Suppressor macrophage treated with lipopolysaccharide for 1 hour (primary cell): ENCODE data around the gene MBNL2.

Experiments
- DNase-seq, 3 donors: peaks; one replicate each; pipeline ENCODE4 v3.0.0-alpha.2; 2020 to 2022

MBNL2 gene

GRCh38 chr13:97212004-97212403 is 10.1 kb upstream of the MBNL2 start:
- DNase-seq: no peak

- DNase-seq: peak; percentile 31 to 43 (median 40)
These were observed 9.5 kb upstream of the MBNL2 start for GRCh38 chr13:97212601-97213040.

- DNase-seq: no peak
These were observed 7.2 kb upstream of the MBNL2 start for GRCh38 chr13:97214921-97215320.

- no peak for DNase-seq
These were observed 6.8 kb upstream of the MBNL2 start for GRCh38 chr13:97215325-97215724.

- DNase-seq: no peak
These were observed 2.9 kb upstream of the MBNL2 start for GRCh38 chr13:97219226-97219625.

- no peak for DNase-seq
These were observed 1.8 kb upstream of the MBNL2 start for GRCh38 chr13:97220151-97220900.

- no peak for DNase-seq
These were observed 1.1 kb upstream of the MBNL2 start for GRCh38 chr13:97221046-97221445.

GRCh38 chr13:97221466-97221865 is 667 bp upstream of the MBNL2 start:
- DNase-seq: no peak

- no peak for DNase-seq
These were observed 1.0 kb downstream of the MBNL2 start for GRCh38 chr13:97223037-97223710.

- peak; percentile 80 to 91 (median 90) for DNase-seq
These were observed 1.8 kb downstream of the MBNL2 start for GRCh38 chr13:97223711-97224541.

GRCh38 chr13:97224544-97225300 is 2.6 kb downstream of the MBNL2 start:
- DNase-seq: no peak

GRCh38 chr13:97225533-97225932 is 3.4 kb downstream of the MBNL2 start:
- no peak for DNase-seq

GRCh38 chr13:97226013-97226412 is 3.9 kb downstream of the MBNL2 start:
- DNase-seq: no peak

GRCh38 chr13:97226788-97227627 is 4.9 kb downstream of the MBNL2 start:
- peak in 2 of 3 donors; percentile 12 to 19 for DNase-seq

- DNase-seq: no peak
These were observed 6.9 kb downstream of the MBNL2 start for GRCh38 chr13:97228850-97229521.

- no peak for DNase-seq
These were observed 7.6 kb downstream of the MBNL2 start for GRCh38 chr13:97229699-97230098.

- DNase-seq: no peak
These were observed 9.1 kb downstream of the MBNL2 start for GRCh38 chr13:97231118-97231828.

GRCh38 chr13:97231829-97232196 is 9.7 kb downstream of the MBNL2 start:
- no peak for DNase-seq

- DNase-seq: no peak
These were observed 11.4 kb downstream of the MBNL2 start for GRCh38 chr13:97233499-97233898.

GRCh38 chr13:97234236-97234635 is 12.1 kb downstream of the MBNL2 start:
- DNase-seq: no peak

GRCh38 chr13:97234742-97235141 is 12.6 kb downstream of the MBNL2 start:
- no peak for DNase-seq
